GM18520 (cell line): ENCODE data around the gene PTPRC.
"Not testable (repeated sequence)": the region's sequence is repeated elsewhere in the genome, so short reads cannot be mapped to it uniquely, and the experiment has no call there.

Experiments
- ATAC-seq: cut with Tn5 transposase; IDR thresholded peaks from one replicate; pipeline ENCODE4 v1.9.1; 2021; ENCODE audit not compliant: unreplicated experiment

Gene PTPRC, protein sequence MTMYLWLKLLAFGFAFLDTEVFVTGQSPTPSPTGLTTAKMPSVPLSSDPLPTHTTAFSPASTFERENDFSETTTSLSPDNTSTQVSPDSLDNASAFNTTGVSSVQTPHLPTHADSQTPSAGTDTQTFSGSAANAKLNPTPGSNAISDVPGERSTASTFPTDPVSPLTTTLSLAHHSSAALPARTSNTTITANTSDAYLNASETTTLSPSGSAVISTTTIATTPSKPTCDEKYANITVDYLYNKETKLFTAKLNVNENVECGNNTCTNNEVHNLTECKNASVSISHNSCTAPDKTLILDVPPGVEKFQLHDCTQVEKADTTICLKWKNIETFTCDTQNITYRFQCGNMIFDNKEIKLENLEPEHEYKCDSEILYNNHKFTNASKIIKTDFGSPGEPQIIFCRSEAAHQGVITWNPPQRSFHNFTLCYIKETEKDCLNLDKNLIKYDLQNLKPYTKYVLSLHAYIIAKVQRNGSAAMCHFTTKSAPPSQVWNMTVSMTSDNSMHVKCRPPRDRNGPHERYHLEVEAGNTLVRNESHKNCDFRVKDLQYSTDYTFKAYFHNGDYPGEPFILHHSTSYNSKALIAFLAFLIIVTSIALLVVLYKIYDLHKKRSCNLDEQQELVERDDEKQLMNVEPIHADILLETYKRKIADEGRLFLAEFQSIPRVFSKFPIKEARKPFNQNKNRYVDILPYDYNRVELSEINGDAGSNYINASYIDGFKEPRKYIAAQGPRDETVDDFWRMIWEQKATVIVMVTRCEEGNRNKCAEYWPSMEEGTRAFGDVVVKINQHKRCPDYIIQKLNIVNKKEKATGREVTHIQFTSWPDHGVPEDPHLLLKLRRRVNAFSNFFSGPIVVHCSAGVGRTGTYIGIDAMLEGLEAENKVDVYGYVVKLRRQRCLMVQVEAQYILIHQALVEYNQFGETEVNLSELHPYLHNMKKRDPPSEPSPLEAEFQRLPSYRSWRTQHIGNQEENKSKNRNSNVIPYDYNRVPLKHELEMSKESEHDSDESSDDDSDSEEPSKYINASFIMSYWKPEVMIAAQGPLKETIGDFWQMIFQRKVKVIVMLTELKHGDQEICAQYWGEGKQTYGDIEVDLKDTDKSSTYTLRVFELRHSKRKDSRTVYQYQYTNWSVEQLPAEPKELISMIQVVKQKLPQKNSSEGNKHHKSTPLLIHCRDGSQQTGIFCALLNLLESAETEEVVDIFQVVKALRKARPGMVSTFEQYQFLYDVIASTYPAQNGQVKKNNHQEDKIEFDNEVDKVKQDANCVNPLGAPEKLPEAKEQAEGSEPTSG (N-terminal part only)

GRCh38 chr1:198638894-198639635 is at the start of gene PTPRC:
PTPRC (plus strand) TSS chr1:198639040; CDS start chr1:198639269, 229 bp downstream.
- ATAC-seq, result peak; percentile 58

- ATAC-seq, result no peak
These were observed 48.4 kb upstream of the PTPRC start for GRCh38 chr1:198590454-198590853.

GRCh38 chr1:198595765-198596164 is 43.1 kb upstream of the PTPRC start:
- no peak for ATAC-seq

GRCh38 chr1:198597690-198598430 is 41.0 kb upstream of the PTPRC start:
- peak; percentile 36 for ATAC-seq

DNA sequence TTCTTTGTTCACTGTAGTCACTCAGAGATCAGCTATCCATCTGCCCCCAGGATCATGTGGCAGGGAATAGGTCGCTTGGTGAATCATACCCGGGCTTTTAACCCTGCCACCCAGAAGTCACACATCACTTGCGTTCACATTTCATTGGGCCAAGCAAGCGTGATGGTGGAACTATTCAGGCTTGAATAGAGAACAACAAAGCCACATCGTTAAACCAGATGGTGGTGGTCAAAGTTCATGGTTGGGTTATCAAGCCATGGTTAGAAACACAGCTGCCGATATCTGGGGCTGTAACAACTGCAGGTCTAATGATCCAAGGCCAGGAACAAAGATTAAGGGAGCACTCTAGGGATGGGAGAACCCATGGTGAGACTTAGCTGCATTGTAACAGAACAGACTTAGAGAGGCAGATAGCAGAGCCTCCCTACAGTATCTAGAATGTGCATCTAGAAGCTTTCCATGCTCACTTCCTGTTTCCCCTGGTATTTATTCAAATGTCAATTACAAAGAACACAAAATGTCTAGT is 40.0 kb upstream of the PTPRC start:
- peak; percentile 48 for ATAC-seq

GRCh38 chr1:198599749-198600148 is 39.1 kb upstream of the PTPRC start:
- ATAC-seq, result no peak

- no peak for ATAC-seq
These were observed 37.9 kb upstream of the PTPRC start for GRCh38 chr1:198600906-198601305.

GRCh38 chr1:198601310-198601709 is 37.5 kb upstream of the PTPRC start:
- not testable (repeated sequence) for ATAC-seq

DNA sequence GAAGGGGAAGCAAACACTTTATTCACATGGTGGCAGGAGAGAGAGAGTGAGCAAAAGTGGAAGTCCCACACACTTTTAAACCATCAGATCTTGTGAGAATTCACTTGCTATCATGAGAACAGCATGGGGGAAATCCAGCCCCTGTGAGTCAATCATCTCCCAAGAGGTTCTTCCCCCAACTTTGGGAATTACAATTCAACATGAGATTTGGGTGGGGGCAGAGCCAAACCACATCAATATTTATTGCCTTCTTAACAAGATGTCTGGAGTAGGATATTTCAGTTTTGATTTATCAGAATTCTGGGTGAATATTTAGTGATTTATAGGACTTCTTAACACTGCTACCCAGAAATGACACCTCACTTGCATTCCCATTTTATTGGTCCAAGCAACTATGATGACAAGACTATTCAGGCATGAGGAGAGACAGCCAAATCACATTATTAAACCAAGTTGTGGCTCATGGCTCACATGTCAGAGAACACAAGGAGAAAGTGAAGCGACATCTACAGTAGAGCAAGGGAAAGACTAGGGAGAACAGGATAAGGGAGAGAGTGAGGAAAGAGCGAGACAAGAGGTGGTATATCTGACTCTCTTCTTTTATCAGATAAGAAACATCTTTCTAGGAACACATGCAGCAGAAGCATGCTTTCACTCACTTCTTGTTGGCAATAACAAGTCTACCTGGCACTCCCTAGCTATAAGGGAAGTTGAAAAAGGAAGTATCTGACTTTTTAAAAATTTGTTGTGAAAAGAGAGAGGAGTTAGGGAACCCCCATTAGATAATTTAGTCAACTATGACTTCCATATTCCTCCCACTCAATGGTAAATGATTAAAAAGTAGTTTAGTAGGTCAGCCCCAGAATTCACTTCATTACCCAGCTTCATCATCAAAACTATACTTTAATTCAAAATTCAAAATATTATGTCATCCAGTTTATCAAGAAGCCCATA is 36.6 kb upstream of the PTPRC start:
- ATAC-seq, result peak; percentile 20

- ATAC-seq, result no peak
These were observed 33.9 kb upstream of the PTPRC start for GRCh38 chr1:198604975-198605374.

DNA sequence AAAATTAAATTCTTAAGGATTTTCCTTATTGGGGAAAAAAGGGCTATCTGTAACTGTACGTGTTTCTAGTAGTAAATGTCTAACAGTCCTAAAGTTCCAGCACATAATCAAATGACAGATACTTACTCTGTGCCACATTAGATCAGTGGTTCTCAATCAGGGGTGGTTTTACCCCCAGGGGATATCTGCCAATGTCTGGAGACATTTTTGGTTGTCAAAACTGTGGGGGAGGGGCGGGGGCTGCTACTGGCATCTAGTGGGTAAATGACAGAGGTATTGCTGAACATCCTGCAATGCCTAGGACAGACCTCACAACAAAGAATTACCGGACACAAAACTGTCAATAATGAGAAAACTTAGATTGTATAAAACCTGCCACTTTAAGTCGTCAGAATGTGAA is 33.4 kb upstream of the PTPRC start:
- no peak for ATAC-seq

DNA sequence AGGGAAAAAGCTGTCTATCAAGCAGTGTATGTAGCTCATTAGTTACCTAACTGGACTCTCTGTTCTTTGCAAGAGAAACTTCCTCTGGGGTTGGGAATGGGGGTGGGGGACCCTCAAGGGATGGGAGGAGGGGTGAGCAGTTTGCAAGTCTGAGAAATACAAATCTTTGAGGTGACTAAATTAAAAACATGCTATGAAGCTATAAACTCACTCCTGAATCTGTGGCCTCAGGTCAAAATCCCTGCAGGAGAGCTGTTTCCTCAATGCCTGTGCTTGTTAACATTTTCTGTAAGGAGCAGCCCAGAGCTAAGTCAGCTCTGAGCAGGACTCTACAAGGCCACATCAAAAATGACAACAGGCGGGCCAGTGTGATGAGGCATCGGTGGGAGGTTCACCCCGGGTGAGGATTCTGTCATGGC is 32.8 kb upstream of the PTPRC start:
- ATAC-seq, result no peak

GRCh38 chr1:198607714-198608113 is 31.1 kb upstream of the PTPRC start:
- ATAC-seq, result no peak

GRCh38 chr1:198610362-198610761 is 28.5 kb upstream of the PTPRC start:
- ATAC-seq, result no peak

- ATAC-seq, result no peak
These were observed 27.6 kb upstream of the PTPRC start for GRCh38 chr1:198611219-198611618.

- no peak for ATAC-seq
These were observed 26.2 kb upstream of the PTPRC start for GRCh38 chr1:198612471-198613260.

DNA sequence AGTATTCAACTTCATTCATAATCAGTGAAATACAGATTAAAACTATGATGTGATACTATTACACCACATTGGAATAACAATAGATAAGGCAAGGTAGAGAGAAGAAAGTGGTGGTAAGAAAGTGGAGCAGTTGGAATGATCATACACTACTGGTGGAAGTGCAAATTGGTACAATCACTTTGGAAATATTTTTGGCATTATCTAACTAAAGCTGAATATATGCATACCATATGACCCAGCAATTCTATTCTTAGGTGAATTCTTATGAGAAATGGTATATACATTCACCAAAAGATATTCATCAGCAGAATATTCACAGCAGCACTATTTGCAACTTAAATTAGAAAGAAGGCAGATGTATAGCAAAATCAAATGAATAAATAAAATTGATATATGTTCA is 21.4 kb upstream of the PTPRC start:
- no peak for ATAC-seq
